Measurements from ENCODE around the gene SVOPL.

DNA sequence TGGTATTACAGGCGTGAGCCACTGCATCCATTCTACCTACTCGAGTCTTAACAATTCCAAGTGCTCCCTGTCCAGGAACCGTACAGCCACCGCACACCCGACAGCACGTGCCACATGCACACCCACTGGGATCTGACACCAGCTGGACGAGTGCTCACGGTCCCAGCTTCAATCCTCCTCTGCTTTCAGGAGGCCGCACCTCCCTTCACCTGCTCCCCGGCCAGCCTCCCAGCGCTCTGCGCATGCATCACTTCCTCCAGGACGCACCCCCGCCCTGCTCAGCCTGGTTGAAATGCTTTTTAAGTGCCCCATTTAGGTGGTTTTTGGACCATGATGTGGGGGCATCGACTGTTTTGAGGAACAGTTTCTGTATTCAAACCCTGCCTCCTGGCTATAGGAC is 49.3 kb upstream of the SVOPL start:
- no peak for TF ChIP-seq EZH2 (IDR thresholded peaks at IDR 0.05; ENCODE audit: low read length, missing control alignments)
- TF ChIP-seq, protein P1, sequence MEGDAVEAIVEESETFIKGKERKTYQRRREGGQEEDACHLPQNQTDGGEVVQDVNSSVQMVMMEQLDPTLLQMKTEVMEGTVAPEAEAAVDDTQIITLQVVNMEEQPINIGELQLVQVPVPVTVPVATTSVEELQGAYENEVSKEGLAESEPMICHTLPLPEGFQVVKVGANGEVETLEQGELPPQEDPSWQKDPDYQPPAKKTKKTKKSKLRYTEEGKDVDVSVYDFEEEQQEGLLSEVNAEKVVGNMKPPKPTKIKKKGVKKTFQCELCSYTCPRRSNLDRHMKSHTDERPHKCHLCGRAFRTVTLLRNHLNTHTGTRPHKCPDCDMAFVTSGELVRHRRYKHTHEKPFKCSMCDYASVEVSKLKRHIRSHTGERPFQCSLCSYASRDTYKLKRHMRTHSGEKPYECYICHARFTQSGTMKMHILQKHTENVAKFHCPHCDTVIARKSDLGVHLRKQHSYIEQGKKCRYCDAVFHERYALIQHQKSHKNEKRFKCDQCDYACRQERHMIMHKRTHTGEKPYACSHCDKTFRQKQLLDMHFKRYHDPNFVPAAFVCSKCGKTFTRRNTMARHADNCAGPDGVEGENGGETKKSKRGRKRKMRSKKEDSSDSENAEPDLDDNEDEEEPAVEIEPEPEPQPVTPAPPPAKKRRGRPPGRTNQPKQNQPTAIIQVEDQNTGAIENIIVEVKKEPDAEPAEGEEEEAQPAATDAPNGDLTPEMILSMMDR (conservative IDR thresholded peaks at IDR 0.05 in 1 of 2, IDR thresholded peaks at IDR 0.05 in 1 of 2; ENCODE audit: low read depth in 1 of 2, low read length in 2 of 2): no peak

Data from fibroblast of lung (primary cell).